ENCODE results near the gene RARB.

The RARB gene

DNA sequence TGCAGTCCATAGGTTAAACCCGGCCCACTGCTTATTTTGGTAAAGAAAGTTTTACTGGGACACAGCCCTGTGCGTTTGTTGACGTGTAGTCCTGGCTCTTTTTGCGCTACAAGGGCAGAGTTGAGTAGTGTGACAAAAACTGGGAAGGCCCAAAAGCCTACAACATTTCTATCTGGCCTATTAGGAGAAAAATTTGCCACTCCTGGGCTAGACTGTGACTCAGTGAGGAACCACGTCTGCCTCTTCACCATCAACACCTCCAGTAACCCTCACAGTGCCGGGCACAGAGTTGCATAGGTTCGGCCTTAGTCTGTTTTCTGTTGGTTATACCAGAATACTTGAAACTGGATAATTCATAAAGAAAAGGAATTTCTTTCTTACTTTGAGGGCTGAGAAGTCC lies 126.3 kb downstream of the RARB start:
- no peak for DNase-seq (ENCODE audit: low spot score)

- DNase-seq (ENCODE audit: low spot score) = no peak
Observed at GRCh38 chr3:25555695-25556437, 127.8 kb downstream of the RARB start.

DNA sequence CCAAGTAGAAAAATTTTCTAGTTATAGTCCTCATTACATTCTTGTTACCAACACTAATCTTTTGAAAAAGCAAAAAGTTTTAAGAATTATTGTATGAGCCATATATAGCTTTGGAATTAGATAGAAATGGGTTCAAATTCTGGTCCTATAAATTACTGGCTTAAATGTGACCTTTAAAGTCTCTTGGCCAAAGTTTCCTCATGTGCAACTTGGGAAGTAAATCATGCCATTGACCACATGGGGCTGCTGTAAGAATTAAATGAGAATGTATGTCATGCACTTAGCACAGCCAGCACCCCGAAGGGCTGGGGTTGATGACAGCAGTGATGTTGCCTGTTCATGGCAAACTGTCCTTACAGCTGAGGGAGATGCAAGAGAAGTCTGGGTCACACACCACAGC lies 128.4 kb downstream of the RARB start:
- no peak for DNase-seq (ENCODE audit: low spot score)

- no peak for DNase-seq (ENCODE audit: low spot score)
Observed at GRCh38 chr3:25557694-25558093, 129.6 kb downstream of the RARB start.

GRCh38 chr3:25558121-25558520 lies 130.1 kb downstream of the RARB start:
- DNase-seq (ENCODE audit: low spot score) = no peak

DNA sequence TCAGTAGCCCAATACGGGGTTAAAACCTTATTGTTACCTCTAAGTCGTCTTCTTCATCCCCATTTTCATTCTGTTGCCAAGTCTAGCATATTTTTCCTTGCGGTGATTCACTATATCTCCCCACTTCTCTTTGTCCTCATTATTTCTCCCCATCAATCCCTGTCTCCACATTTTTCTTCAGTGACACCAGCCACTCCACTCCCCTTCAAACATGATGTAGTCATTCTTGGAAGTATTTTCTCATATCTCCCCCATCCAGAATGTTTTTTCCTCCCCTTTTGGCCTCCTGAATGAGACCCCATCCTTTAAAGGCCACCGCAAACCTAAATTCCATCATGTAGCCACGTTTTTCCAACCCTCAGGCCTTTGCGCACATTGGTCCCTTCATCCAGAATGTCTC lies 130.7 kb downstream of the RARB start:
- no peak for DNase-seq (ENCODE audit: low spot score)

- no peak for DNase-seq (ENCODE audit: low spot score)
Observed at GRCh38 chr3:25563601-25564000, 135.5 kb downstream of the RARB start.

- DNase-seq (ENCODE audit: low spot score) = no peak
Observed at GRCh38 chr3:25564075-25564474, 136.0 kb downstream of the RARB start.

- DNase-seq (ENCODE audit: low spot score) = no peak
Observed at GRCh38 chr3:25565807-25566206, 137.7 kb downstream of the RARB start.

- no peak for DNase-seq (ENCODE audit: low spot score)
Observed at GRCh38 chr3:25566358-25566920, 138.4 kb downstream of the RARB start.

- DNase-seq (ENCODE audit: low spot score) = no peak
Observed at GRCh38 chr3:25567388-25567787, 139.3 kb downstream of the RARB start.

GRCh38 chr3:25567806-25568524 lies 139.9 kb downstream of the RARB start:
- no peak for DNase-seq (ENCODE audit: low spot score)

DNA sequence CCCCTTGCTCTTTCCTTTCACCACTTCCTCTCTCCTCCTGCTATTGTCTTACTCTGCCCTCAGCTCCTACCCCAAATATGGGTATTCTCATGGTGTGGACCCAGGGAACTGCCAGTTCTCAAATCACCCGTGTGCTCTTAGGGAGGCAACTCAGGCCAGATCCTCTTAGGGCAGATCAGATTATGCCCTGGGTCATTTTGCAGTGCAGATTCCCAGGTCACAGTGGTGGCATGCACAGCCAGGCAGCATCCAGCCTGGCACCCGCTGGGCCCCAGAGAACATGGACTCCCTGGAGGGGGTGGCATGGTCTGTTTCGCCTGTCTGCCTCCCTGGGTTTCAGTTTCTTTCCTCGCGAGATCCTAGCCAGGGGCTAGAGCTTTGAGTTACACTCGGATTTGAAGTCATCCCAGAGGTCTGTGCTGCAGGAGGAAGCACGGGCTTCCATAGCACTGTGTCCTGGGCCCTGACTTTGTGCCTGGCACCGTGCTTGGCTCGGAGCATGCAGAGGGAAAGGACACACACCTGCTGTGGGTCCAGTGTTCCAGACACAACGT lies 140.5 kb downstream of the RARB start:
- no peak for DNase-seq (ENCODE audit: low spot score)

- no peak for DNase-seq (ENCODE audit: low spot score)
Observed at GRCh38 chr3:25571285-25571684, 143.2 kb downstream of the RARB start.

DNA sequence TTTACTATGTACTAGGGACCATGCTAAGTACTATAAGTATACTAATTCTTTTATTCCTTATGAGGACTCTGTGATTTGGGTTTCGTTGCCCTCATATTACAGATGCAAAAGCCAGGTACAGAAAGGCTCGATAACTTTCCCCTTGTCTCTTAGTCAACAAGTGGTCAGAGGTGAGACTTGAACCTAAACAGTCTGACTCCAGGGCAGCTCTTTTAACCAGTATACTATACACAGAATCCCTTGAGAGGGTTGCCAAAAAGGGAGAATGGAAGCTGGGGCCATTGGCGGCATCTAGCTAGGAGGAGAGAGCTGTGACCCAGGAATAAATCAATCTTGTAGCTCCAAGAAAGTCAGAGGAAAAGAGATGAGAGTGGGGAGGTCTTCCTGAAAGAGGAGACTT lies 144.3 kb downstream of the RARB start:
- DNase-seq (ENCODE audit: low spot score) = no peak

DNA sequence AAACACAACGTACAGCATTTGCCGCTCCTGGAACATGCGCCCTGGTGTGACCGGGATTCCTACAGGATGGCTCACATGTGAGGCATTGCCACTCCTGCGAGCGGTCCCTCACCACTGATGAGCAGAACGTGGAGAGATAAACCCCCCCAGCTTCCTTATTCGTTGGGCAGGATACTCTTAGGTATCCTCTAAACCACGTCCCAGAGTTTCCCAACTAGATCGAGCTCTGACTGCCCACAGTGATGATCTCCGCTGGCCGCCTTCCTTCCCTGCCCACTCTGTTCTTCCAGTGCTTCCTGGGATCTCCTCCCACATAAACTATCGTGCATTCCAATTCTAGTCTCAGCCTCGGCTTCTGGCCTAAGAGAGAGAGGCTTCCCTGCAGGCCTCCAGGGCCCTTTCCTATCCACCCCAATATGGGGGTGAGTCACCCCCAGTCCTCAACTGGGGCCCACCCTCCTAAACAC lies 144.9 kb downstream of the RARB start:
- no peak for DNase-seq (ENCODE audit: low spot score)

DNA sequence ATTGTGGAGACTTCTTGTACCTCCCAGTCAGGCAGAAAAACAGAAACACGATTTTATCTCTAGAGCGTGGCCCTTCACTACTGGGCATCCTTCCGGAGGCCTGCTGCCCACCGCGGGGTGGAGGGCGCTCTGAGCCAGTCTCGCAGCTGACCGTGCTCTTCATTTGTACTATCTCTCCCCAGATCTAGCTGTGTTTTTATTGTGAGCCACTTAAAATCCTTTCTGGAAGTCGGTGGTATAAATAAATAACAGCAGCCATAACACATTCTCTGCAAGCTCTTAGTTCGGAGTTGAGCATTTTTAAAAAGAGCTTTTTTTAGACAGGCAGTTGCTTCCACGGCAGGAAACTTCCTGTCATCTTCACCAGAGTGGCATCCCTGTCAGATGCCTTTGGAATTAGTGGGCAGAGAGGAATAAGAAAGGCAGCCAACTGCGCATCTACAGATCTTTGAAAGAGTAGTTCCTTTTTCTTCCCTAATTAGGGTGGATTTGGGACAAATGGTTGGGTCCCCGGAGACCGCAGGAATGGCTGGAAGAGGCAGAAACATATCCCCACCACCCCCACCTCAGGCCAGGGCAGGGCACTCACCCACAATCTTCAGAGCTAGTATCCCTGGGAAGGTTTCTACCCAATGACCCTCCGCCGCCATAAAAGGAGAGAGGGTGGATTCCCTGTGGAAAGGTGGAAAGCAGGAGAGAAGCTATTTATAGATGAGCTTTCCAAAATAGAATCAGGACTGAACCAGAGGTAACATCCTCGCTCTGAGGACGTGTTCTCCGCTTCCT lies 145.5 kb downstream of the RARB start:
- no peak for DNase-seq (ENCODE audit: low spot score)

DNA sequence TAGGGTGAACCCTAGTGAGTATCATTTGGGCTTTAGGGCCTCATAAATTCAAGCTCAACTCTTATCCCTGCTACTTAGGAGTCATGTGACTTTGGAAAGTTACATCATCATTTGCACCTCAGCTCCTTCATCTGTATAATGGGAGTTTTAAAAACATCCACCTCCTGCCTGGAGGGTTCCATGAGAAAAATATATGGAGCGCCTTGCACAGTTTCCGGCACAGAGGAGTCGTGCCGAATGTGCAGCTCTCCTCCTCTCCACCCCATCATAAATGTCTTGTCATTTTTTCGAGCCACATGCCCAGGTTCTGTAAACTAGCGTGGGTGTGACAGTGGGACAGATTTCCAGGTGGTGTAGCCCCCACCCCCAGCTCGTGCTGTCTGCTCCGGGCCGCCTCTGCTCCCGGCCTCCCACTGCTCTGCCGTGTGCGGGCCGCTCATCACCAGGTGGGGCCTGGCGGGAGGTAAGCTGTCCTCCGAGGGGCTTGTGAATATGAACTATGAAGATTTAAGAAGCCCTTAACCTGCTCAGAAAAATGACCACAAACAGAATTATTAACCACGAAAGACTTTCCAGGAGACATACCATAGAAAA lies 146.2 kb downstream of the RARB start:
- no peak for DNase-seq (ENCODE audit: low spot score)

DNA sequence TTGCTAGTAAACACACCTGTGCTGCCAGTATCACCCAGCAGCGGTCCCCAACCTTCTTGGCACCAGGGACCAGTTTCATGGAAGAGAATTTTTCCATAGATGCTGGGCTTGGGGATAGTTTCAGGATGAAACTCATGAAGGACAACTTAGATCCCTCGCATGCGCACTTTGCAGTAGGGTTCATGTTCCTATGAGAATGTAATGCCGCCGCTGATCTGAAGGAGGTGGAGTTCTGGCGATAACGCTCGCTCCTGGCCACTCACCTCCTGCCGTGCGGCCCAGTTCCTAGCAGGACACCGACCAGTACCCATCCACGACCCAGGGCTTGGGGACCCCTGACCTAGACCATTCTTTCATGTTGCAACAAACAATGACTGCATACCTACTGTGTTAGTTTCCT lies 146.9 kb downstream of the RARB start:
- no peak for DNase-seq (ENCODE audit: low spot score)

GRCh38 chr3:25576146-25576545 lies 148.1 kb downstream of the RARB start:
- DNase-seq (ENCODE audit: low spot score) = no peak

- no peak for DNase-seq (ENCODE audit: low spot score)
Observed at GRCh38 chr3:25576831-25577454, 148.9 kb downstream of the RARB start.
